Colonic mucosa (tissue), 4 donors: Measurements from ENCODE around the gene ANKH. TPM values are rescaled to one million over a fixed set of nuclear protein-coding genes. Genes with fewer than 3 reads are reported as not detected.

ENCODE experiments used
- DNase-seq: peaks from one replicate; pipeline ENCODE4 v3.0.0-alpha.2; 2020
- H3K27ac ChIP-seq: fragments of 200-600 bp; one replicate; pipeline ENCODE4 v1.8.0; 2021
- H3K27me3 ChIP-seq: fragments of 200-600 bp; one replicate; pipeline ENCODE4 v1.8.0; 2021
- H3K36me3 ChIP-seq: fragments of 200-600 bp; one replicate; pipeline ENCODE4 v1.8.0; 2021
- H3K4me1 ChIP-seq: fragments of 200-600 bp; one replicate; pipeline ENCODE4 v1.8.0; 2021; ENCODE audit warnings: mild to moderate bottlenecking
- H3K4me3 ChIP-seq: fragments of 200-600 bp; one replicate; pipeline ENCODE4 v1.8.0; 2021
- H3K9ac ChIP-seq, 2 donors: one replicate each; pipeline ENCODE4 v1.7.0; 2013; ENCODE audit warnings: control low read depth in 2 of 2, low read depth in 2 of 2, low read length in 2 of 2
- H3K9me3 ChIP-seq: fragments of 200-600 bp; one replicate; pipeline ENCODE4 v1.8.0; 2021
- intact Hi-C: fragments of 100-400 bp; cut with DNase I; formaldehyde crosslinking; loops from one replicate; pipeline ENCODE4 v1.14.1; 2022
- total RNA-seq, 2 donors: library from RNA; stranded (reverse); fragmentation: NEBNext Ultra II Directional in 1 of 2; extraction: Animal tissue kit (Norgen Biotek cat#: 25700) in 1 of 2; gene quantifications; one replicate each; pipeline ENCODE4 v1.2.1, GENCODE V29; 2021
- TF ChIP-seq, protein P1 (sequence below): fragments of 200-600 bp; IDR thresholded peaks from one replicate; pipeline ENCODE4 v1.8.0; 2022; ENCODE audit warnings: antibody characterized with exemption, mild to moderate bottlenecking
- donor health status: healthy.
- donor health status: DM: no; HTN: no; CAD: no.
- donor health status: DM: no; HTN: no; CAD: no.

The ANKH gene
- total RNA-seq, 2 donors from 2014 or later = 81.8 to 103 TPM

DNA sequence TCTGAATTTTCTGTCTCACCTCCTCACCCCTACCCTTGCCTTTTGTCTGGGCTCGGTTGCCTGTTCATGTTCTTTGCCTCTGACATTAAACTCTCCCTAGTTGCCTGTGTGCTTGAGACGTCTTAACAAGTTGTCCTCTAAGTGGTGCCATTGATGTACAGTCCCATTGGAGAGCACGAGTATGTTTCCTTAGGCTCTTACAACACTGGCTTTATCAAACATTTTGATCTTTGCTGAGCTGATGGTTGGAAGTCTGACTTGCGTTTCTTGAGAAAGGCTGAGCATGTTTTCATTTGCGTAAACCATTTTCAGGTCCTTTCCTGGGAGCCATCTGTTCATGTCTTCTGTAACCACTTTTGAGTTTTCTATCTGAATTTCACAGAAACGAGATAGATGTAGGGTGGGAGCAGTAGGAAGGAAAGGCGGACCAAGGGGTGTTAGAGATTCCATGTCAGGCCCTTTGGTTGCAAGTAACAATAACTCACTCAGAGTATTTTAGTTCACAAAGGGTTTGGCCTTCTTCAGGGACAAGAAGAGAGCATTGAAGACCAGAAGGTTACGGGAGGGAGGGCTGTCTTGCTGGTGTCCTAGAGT is 171.7 kb downstream of the ANKH start:
- TF ChIP-seq, protein P1, sequence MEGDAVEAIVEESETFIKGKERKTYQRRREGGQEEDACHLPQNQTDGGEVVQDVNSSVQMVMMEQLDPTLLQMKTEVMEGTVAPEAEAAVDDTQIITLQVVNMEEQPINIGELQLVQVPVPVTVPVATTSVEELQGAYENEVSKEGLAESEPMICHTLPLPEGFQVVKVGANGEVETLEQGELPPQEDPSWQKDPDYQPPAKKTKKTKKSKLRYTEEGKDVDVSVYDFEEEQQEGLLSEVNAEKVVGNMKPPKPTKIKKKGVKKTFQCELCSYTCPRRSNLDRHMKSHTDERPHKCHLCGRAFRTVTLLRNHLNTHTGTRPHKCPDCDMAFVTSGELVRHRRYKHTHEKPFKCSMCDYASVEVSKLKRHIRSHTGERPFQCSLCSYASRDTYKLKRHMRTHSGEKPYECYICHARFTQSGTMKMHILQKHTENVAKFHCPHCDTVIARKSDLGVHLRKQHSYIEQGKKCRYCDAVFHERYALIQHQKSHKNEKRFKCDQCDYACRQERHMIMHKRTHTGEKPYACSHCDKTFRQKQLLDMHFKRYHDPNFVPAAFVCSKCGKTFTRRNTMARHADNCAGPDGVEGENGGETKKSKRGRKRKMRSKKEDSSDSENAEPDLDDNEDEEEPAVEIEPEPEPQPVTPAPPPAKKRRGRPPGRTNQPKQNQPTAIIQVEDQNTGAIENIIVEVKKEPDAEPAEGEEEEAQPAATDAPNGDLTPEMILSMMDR = no peak
- Histone ChIP-seq H3K27ac (no peak overlapping the region), H3K4me3 (no peak overlapping the region), H3K36me3 (no peaks in the 10 kb centered on the region), H3K9me3 (no peaks in the 10 kb centered on the region), H3K9ac (no peak overlapping the region), H3K4me1 (no peaks in the 10 kb centered on the region), H3K27me3 (no peaks in the 10 kb centered on the region)
- intact Hi-C loops = no loop called here
- no peak for DNase-seq

DNA sequence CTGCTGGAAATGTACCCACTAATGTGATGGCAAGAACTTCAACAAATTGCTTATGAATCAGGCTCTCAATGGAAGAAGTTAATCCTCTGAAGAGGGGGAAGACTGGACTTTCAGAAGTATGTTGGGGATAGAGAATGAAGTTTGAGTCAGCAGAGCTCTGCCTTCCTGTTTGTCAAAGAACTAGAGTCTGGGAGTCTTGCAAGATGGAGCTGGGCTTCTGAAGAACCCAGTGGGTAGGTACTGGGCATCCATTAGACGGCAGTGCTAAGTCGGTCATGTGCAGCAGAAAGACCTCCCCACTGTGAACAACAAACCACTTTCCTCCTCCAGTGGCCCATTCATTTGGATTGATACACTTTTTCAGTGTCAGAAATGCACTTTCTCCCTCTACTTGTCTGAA is 172.4 kb downstream of the ANKH start:
- TF ChIP-seq, protein P1 = no peak
- Histone ChIP-seq H3K4me3 (no peak overlapping the region), H3K27me3 (no peaks in the 10 kb centered on the region), H3K9ac (no peak overlapping the region), H3K27ac (no peak overlapping the region), H3K9me3 (no peaks in the 10 kb centered on the region), H3K4me1 (no peaks in the 10 kb centered on the region), H3K36me3 (no peaks in the 10 kb centered on the region)
- intact Hi-C loops = no loop called here
- no peak for DNase-seq

DNA sequence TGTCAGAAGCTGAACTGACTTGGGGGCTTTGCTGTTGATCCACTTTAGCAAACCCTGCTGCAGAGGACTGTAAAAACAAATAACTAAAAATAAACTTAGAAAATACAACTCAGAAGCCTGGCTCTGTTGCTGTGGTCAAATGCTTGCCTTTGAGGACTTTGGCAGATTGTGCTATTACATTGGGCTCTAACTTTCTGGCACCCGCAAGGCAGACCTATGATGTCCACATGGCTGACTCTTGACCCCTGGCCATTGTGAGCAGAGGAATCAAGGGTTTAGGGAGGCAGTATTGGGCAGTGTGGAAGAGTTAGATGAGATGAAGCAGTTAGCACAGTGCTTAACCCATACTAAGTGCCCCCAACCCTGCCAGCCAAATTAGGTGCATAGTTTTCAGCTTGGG is 173.1 kb downstream of the ANKH start:
- no peak for DNase-seq
- no peaks in the 10 kb centered on the region for H3K9me3 ChIP-seq
- H3K27ac ChIP-seq = no peak overlapping the region
- H3K4me1 ChIP-seq = no peaks in the 10 kb centered on the region
- TF ChIP-seq, protein P1 = no peak
- H3K27me3 ChIP-seq = no peaks in the 10 kb centered on the region
- no peak overlapping the region for H3K4me3 ChIP-seq
- H3K36me3 ChIP-seq = no peaks in the 10 kb centered on the region
- intact Hi-C loops = no loop called here
- H3K9ac ChIP-seq = no peak overlapping the region

DNA sequence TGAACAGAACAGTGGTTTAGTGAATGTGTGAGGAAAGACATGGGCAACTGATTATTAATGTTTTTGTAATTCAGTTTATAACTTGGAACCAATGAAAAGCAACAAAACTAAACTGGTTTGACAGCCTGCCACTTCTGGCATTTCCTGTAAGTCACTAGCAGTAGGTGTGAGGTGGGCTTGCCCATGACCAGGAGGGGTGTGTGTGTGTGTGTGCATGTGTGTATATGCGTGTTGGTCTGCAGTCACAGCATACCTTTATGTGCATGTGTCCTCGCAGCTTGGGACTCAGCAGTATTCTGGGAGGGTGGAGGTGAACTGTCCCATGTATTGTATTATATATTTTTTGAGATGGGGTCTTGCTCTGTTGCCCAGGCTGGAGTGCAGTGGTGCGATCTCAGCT is 174.7 kb downstream of the ANKH start:
- intact Hi-C loops = no loop called here
- TF ChIP-seq, protein P1 = no peak
- Histone ChIP-seq H3K27ac (no peak overlapping the region), H3K27me3 (no peaks in the 10 kb centered on the region), H3K4me1 (no peaks in the 10 kb centered on the region), H3K36me3 (peaks cover 3% of the 10 kb centered on the region), H3K9me3 (no peaks in the 10 kb centered on the region), H3K9ac (no peak overlapping the region), H3K4me3 (no peak overlapping the region)
- no peak for DNase-seq

DNA sequence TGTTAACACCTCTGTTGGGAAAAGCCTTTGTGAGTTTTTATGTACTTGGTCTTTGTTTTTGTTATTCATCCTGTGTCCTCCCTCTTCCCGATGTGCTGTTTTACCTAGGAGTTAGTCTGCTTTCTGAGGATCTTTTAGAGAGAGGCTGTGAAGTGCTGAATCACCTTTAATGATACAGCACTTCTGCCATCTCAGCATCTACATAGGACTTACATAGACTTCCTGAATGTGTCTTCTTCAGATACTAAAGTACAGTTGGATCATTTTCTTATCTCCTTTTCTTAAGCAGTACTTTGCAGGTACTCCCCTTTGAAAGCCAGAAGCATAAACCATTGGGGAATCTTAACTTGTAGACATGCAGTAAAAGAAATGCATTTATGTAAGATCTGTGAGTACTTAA is 175.5 kb downstream of the ANKH start:
- intact Hi-C loops = no loop called here
- peaks cover 3% of the 10 kb centered on the region for H3K36me3 ChIP-seq

More for the DNA sequence above, 175.5 kb downstream of the ANKH start:
- Histone ChIP-seq H3K27me3 (no peaks in the 10 kb centered on the region), H3K4me1 (no peaks in the 10 kb centered on the region), H3K27ac (no peak overlapping the region), H3K9ac (no peak overlapping the region), H3K9me3 (no peaks in the 10 kb centered on the region), H3K4me3 (no peak overlapping the region)
- DNase-seq = no peak
- TF ChIP-seq, protein P1 = no peak
